Measurements from ENCODE around the gene NATD1.

- TF ChIP-seq POLR2A (IDR thresholded peaks at IDR 0.05) (no peak), CTCF (IDR thresholded peaks at IDR 0.05) (no peak)
Observed at GRCh38 chr17:21213638-21214014, 39.6 kb downstream of the NATD1 start.
